IMR-90 (cell line): ENCODE results near the gene IL21R. TPM values are rescaled to one million over a fixed set of nuclear protein-coding genes. Genes with fewer than 3 reads are reported as not detected.

Experiments used
- ATAC-seq: fragments of 200-7000 bp; cut with Tn5 transposase; 2 replicates; pipeline ENCODE4 v1.9.1; 2020; ENCODE audit warnings: low read depth, mild to moderate bottlenecking, moderate library complexity
- BruUV-seq: library from RNA; stranded (reverse); fragments of 400-500 nt; replicated peaks from 2 replicates; lab custom pipeline; 2021; lab: Mats Ljungman, UMichigan
- CTCF ChIA-PET: fragments of 300-600 bp; formaldehyde crosslinking; extraction: SDS; loops from one replicate; lab custom pipeline; 2021; ENCODE audit warnings: antibody characterized with exemption; lab: Yijun Ruan, JAX
- POLR2A ChIA-PET: fragments of 300-600 bp; sonication (Branson Sonifier 250); formaldehyde crosslinking; loops from one replicate; lab custom pipeline; 2022; ENCODE audit warnings: antibody characterized with exemption; ENCODE audit not compliant: unreplicated experiment; lab: Charles Lee
- DNase-seq: peaks from one replicate; pipeline ENCODE4 v3.0.0; 2013
- H2AFZ ChIP-seq: replicated peaks from 2 replicates; pipeline ENCODE3; 2013; ENCODE audit warnings: low read length, mild to moderate bottlenecking; ENCODE audit not compliant: poor library complexity
- H2AK5ac ChIP-seq: 2 replicates; pipeline ENCODE4 v1.6.1; 2013; ENCODE audit warnings: low read depth, low read length, inconsistent platforms
- H2AK9ac ChIP-seq: replicated peaks from 2 replicates; pipeline ENCODE3; 2013; ENCODE audit warnings: mild to moderate bottlenecking, low read depth, low read length, moderate library complexity; ENCODE audit not compliant: poor library complexity
- H2BK120ac ChIP-seq: 2 replicates; pipeline ENCODE4 v1.6.1; 2013; ENCODE audit warnings: low read depth, low read length, inconsistent platforms
- H2BK15ac ChIP-seq: 3 replicates; pipeline ENCODE4 v1.6.1; 2013; ENCODE audit warnings: low read depth, low read length, inconsistent platforms
- H2BK20ac ChIP-seq: 2 replicates; pipeline ENCODE4 v1.6.1; 2013; ENCODE audit warnings: low read depth, mild to moderate bottlenecking, inconsistent platforms, low read length, moderate library complexity
- H2BK5ac ChIP-seq: 2 replicates; pipeline ENCODE4 v1.6.1; 2013; ENCODE audit warnings: mild to moderate bottlenecking, low read depth, low read length, inconsistent platforms; ENCODE audit not compliant: poor library complexity, severe bottlenecking
- H3K14ac ChIP-seq: replicated peaks from 2 replicates; pipeline ENCODE4 v1.6.1; 2013; ENCODE audit warnings: low read depth, low read length, inconsistent platforms
- H3K18ac ChIP-seq: 2 replicates; pipeline ENCODE4 v1.6.1; 2013; ENCODE audit warnings: low read depth, low read length, control low read depth
- H3K23ac ChIP-seq: 2 replicates; pipeline ENCODE4 v1.6.1; 2013; ENCODE audit warnings: low read depth, low read length, inconsistent platforms
- H3K27ac ChIP-seq: 2 replicates; pipeline ENCODE4 v1.5.1; 2013; ENCODE audit warnings: mild to moderate bottlenecking, control low read depth, low read length; ENCODE audit not compliant: insufficient read depth
- H3K27me3 ChIP-seq: 2 replicates; pipeline ENCODE4 v1.6.1; 2013; ENCODE audit warnings: low read length; ENCODE audit not compliant: control insufficient read depth, insufficient read depth
- H3K36me3 ChIP-seq: 2 replicates; pipeline ENCODE4 v1.6.1; 2013; ENCODE audit warnings: low read length, mixed read lengths; ENCODE audit not compliant: control insufficient read depth, insufficient read depth
- H3K4ac ChIP-seq: 2 replicates; pipeline ENCODE4 v1.6.1; 2013; ENCODE audit warnings: low read depth, low read length, inconsistent platforms
- H3K4me1 ChIP-seq: 2 replicates; pipeline ENCODE4 v1.6.1; 2013; ENCODE audit warnings: low read length, mixed read lengths; ENCODE audit not compliant: control insufficient read depth, insufficient read depth
- H3K4me2 ChIP-seq: 2 replicates; pipeline ENCODE4 v1.6.1; 2013; ENCODE audit warnings: low read depth, mild to moderate bottlenecking, control low read depth, low read length, moderate library complexity
- H3K4me3 ChIP-seq: 2 replicates; pipeline ENCODE4 v1.5.1; 2013; ENCODE audit warnings: low read depth, mild to moderate bottlenecking, control low read depth, low read length, moderate library complexity; ENCODE audit not compliant: insufficient read depth
- H3K56ac ChIP-seq: 2 replicates; pipeline ENCODE4 v1.6.1; 2013; ENCODE audit warnings: low read length, inconsistent platforms; ENCODE audit not compliant: insufficient read depth; ENCODE audit errors: extremely low read depth
- H3K79me1 ChIP-seq, 2 experiments: 2 replicates each; pipeline ENCODE4 v1.6.1; 2013; ENCODE audit warnings: low read length in 2 of 2, inconsistent platforms in 1 of 2, low read depth in 1 of 2
- H3K9ac ChIP-seq: 2 replicates; pipeline ENCODE4 v1.6.1; 2013; ENCODE audit warnings: low read depth, low read length, control low read depth
- H3K9me1 ChIP-seq: 2 replicates; pipeline ENCODE4 v1.6.1; 2013; ENCODE audit warnings: low read length, inconsistent platforms; ENCODE audit not compliant: insufficient read depth
- H3K9me3 ChIP-seq: 2 replicates; pipeline ENCODE4 v1.6.1; 2013; ENCODE audit warnings: low read length; ENCODE audit not compliant: control insufficient read depth, insufficient read depth
- H4K20me1 ChIP-seq: 2 replicates; pipeline ENCODE4 v1.6.1; 2013; ENCODE audit warnings: low read length, inconsistent platforms; ENCODE audit not compliant: insufficient read depth
- H4K5ac ChIP-seq: 2 replicates; pipeline ENCODE4 v1.6.1; 2013; ENCODE audit warnings: mild to moderate bottlenecking, low read depth, low read length, control low read depth
- H4K8ac ChIP-seq, 2 experiments: 2 replicates each; pipeline ENCODE4 v1.6.1; 2013; ENCODE audit warnings: low read depth in 2 of 2, low read length in 2 of 2, control low read depth in 1 of 2, inconsistent platforms in 1 of 2
- H4K91ac ChIP-seq: 2 replicates; pipeline ENCODE4 v1.6.1; 2013; ENCODE audit warnings: low read depth, low read length, inconsistent platforms; ENCODE audit not compliant: insufficient read depth
- BHLHE40 ChIP-seq: fragments of 150-350 bp; IDR thresholded peaks from 2 replicates; pipeline ENCODE4 v1.6.1; 2016; ENCODE audit warnings: mild to moderate bottlenecking, low read depth, low read length
- CEBPB ChIP-seq: IDR thresholded peaks from 2 replicates; pipeline ENCODE4 v1.6.1; 2012; ENCODE audit warnings: low read depth, low read length, improper control_type of control experiment
- CHD1 ChIP-seq: IDR thresholded peaks from 2 replicates; pipeline ENCODE4 v1.6.1; 2012; ENCODE audit warnings: low read depth, low read length, improper control_type of control experiment
- CTCF ChIP-seq: conservative IDR thresholded peaks from 2 replicates; pipeline ENCODE4 v1.5.1; 2012; ENCODE audit warnings: mild to moderate bottlenecking, low read depth, low read length, improper control_type of control experiment
- ELK1 ChIP-seq: fragments of 150-350 bp; IDR thresholded peaks from 2 replicates; pipeline ENCODE4 v1.6.1; 2016; ENCODE audit warnings: low read depth, mild to moderate bottlenecking, low read length, moderate library complexity, borderline replicate concordance
- FOS ChIP-seq: fragments of 150-350 bp; IDR thresholded peaks from 2 replicates; pipeline ENCODE4 v1.6.1; 2016; ENCODE audit warnings: low read depth, low read length
- MAFK ChIP-seq: IDR thresholded peaks from 2 replicates; pipeline ENCODE4 v1.6.1; 2012; ENCODE audit warnings: low read depth, low read length, improper control_type of control experiment
- MAZ ChIP-seq: IDR thresholded peaks from 2 replicates; pipeline ENCODE4 v1.6.1; 2012; ENCODE audit warnings: low read depth, mild to moderate bottlenecking, low read length, improper control_type of control experiment, moderate library complexity, borderline replicate concordance
- MXI1 ChIP-seq: IDR thresholded peaks from 2 replicates; pipeline ENCODE4 v1.6.1; 2012; ENCODE audit warnings: low read depth, mild to moderate bottlenecking, low read length, moderate library complexity, borderline replicate concordance
- NFE2L2 ChIP-seq: fragments of 150-350 bp; IDR thresholded peaks from 2 replicates; pipeline ENCODE4 v1.6.1; 2016; ENCODE audit warnings: low read depth, mild to moderate bottlenecking, low read length
- POLR2A ChIP-seq: IDR thresholded peaks from 2 replicates; pipeline ENCODE4 v1.6.1; 2012; ENCODE audit warnings: mild to moderate bottlenecking, low read depth, low read length
- RAD21 ChIP-seq: IDR thresholded peaks from 2 replicates; pipeline ENCODE4 v1.6.1; 2012; ENCODE audit warnings: low read length, improper control_type of control experiment
- RCOR1 ChIP-seq: IDR thresholded peaks from 2 replicates; pipeline ENCODE4 v1.6.1; 2012; ENCODE audit warnings: mild to moderate bottlenecking, low read length, improper control_type of control experiment; ENCODE audit not compliant: insufficient replicate concordance
- RFX5 ChIP-seq: IDR thresholded peaks from 2 replicates; pipeline ENCODE4 v1.8.0; 2012; ENCODE audit warnings: low read depth, mild to moderate bottlenecking, low read length, moderate library complexity
- SMC3 ChIP-seq: fragments of 150-350 bp; IDR thresholded peaks from 2 replicates; pipeline ENCODE4 v1.6.1; 2016; ENCODE audit warnings: low read depth, mild to moderate bottlenecking, antibody characterized with exemption, low read length, moderate library complexity
- WGBS, 2 experiments: methylation state at CpG; one replicate each; pipeline versions ENCODE4 v1.1.5 to v1.1.7; 2013; ENCODE audit warnings: missing lambda C conversion rate in 2 of 2; ENCODE audit not compliant: insufficient read length in 1 of 2; ENCODE audit errors: extremely low coverage in 2 of 2; 5-methylcytosine and 5-hydroxymethylcytosine counted together
- dilution Hi-C: fragments of 300-500 bp; cut with HindIII; formaldehyde crosslinking; loops from one replicate; pipeline ENCODE4 v1.14.3; 2018; ENCODE audit warnings: low sequenced_read_pairs; ENCODE audit not compliant: unreplicated experiment
- in situ Hi-C: fragments of 300-500 bp; cut with MboI; formaldehyde crosslinking; loops from 3 replicates; pipeline ENCODE4 v1.14.3; 2019; ENCODE audit warnings: low sequenced_read_pairs, inconsistent platforms, mixed read lengths
- intact Hi-C: fragments of 100-400 bp; cut with micrococcal nuclease; formaldehyde crosslinking; loops from 2 replicates; pipeline ENCODE4 v1.10.0; 2022
- polyA plus RNA-seq, 3 experiments: library from polyadenylated mRNA; depleted of rRNA; stranded (reverse); fragments of >200 nt; gene quantifications; 2 replicates each; pipeline ENCODE4 v1.2.3, GENCODE V29; 2012; ENCODE audit warnings: low replicate concordance in 1 of 3
- total RNA-seq: library from RNA; depleted of rRNA; stranded (reverse); fragments of >200 nt; gene quantifications from 2 replicates; pipeline ENCODE4 v1.2.3, GENCODE V29; 2012
- TF ChIP-seq, protein P1 (sequence below): fragments of 150-350 bp; IDR thresholded peaks from 2 replicates; pipeline ENCODE4 v1.6.1; 2017; ENCODE audit warnings: mild to moderate bottlenecking, antibody characterized with exemption, low read length, low read depth

The IL21R gene
- total and polyA plus RNA-seq, 2 of the 4 experiments (the other 2 are of a cell fraction): 0.72 to 0.97 TPM

DNA sequence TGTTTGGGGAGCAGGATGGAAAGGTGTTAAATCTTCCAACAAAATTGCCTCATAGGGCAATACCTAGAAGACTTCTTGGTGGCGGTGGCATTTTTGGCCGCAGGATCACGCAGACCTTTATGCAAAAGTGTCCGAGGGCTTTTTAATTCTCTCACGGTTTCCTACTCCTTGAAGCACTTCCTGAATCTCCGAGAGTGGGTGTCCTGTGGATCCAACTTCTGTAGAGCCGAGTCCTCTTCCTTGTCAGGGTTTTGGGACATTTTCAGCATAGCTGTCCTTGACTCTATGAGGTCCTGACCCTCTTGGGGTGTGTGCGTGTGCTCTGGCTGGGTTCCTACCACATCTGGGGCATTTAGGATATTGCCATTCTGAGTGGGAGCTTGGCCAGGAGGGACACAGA lies 31.7 kb downstream of the IL21R start:
- H2AFZ ChIP-seq: no peak overlapping the region
- H3K4ac ChIP-seq: no peak overlapping the region
- DNase-seq (no peak), ATAC-seq (no peak)
- TF ChIP-seq CTCF (no peak), MXI1 (no peak), POLR2A (no peak), RCOR1 (no peak), MAFK (no peak), NFE2L2 (no peak), MAZ (no peak), RAD21 (no peak), SMC3 (no peak), BHLHE40 (no peak), CHD1 (no peak), CEBPB (no peak), FOS (no peak), ELK1 (no peak), RFX5 (no peak)
- TF ChIP-seq, protein P1, sequence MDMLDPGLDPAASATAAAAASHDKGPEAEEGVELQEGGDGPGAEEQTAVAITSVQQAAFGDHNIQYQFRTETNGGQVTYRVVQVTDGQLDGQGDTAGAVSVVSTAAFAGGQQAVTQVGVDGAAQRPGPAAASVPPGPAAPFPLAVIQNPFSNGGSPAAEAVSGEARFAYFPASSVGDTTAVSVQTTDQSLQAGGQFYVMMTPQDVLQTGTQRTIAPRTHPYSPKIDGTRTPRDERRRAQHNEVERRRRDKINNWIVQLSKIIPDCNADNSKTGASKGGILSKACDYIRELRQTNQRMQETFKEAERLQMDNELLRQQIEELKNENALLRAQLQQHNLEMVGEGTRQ: no peak
- H3K23ac ChIP-seq: no peak overlapping the region
- no peak overlapping the region for H3K14ac ChIP-seq
- CTCF ChIA-PET: no interaction called here
- H3K9me1 ChIP-seq: peaks cover 7% of the 10 kb centered on the region
- POLR2A ChIA-PET: no interaction called here
- H3K4me1 ChIP-seq: peaks cover 8% of the 10 kb centered on the region
- H3K56ac ChIP-seq: no peak overlapping the region
- no peak overlapping the region for H3K27ac ChIP-seq
- no peak overlapping the region for H2BK20ac ChIP-seq
- H3K4me2 ChIP-seq: no peak overlapping the region
- H3K9ac ChIP-seq: no peak overlapping the region
- 100% methylated on average over 2 of the region's 8 CpGs; no CpG with 5 or more reads in 1 of the 2 experiments for WGBS, 2 experiments
- no peaks in the 10 kb centered on the region for H3K36me3 ChIP-seq
- no peak overlapping the region for H4K91ac ChIP-seq
- no peak overlapping the region for H4K5ac ChIP-seq
- H2BK5ac ChIP-seq: no peak overlapping the region
- no peaks in the 10 kb centered on the region for H3K79me1 ChIP-seq
- H4K20me1 ChIP-seq: no peaks in the 10 kb centered on the region
- in situ Hi-C loops: no loop called here
- intact Hi-C loops: no loop called here
- no peaks in the 10 kb centered on the region for H3K9me3 ChIP-seq
- H2AK9ac ChIP-seq: no peak overlapping the region
- no peak overlapping the region for H3K18ac ChIP-seq
- no peak overlapping the region for H2BK15ac ChIP-seq
- no peak overlapping the region for H4K8ac ChIP-seq
- H2BK120ac ChIP-seq: no peak overlapping the region
- H3K4me3 ChIP-seq: no peak overlapping the region
- no TSS peak for BruUV-seq
- dilution Hi-C loops: no loop called here
- no peaks in the 10 kb centered on the region for H3K27me3 ChIP-seq
- H2AK5ac ChIP-seq: no peak overlapping the region
